ENCODE results near the gene C1orf94.

Gene C1orf94, protein sequence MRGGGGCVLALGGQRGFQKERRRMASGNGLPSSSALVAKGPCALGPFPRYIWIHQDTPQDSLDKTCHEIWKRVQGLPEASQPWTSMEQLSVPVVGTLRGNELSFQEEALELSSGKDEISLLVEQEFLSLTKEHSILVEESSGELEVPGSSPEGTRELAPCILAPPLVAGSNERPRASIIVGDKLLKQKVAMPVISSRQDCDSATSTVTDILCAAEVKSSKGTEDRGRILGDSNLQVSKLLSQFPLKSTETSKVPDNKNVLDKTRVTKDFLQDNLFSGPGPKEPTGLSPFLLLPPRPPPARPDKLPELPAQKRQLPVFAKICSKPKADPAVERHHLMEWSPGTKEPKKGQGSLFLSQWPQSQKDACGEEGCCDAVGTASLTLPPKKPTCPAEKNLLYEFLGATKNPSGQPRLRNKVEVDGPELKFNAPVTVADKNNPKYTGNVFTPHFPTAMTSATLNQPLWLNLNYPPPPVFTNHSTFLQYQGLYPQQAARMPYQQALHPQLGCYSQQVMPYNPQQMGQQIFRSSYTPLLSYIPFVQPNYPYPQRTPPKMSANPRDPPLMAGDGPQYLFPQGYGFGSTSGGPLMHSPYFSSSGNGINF

GRCh38 chr1:34176830-34177603 lies at the start of gene C1orf94:
C1orf94 (plus strand) TSS chr1:34176907; CDS start chr1:34177790, 883 bp downstream.
- no peak for DNase-seq

DNA sequence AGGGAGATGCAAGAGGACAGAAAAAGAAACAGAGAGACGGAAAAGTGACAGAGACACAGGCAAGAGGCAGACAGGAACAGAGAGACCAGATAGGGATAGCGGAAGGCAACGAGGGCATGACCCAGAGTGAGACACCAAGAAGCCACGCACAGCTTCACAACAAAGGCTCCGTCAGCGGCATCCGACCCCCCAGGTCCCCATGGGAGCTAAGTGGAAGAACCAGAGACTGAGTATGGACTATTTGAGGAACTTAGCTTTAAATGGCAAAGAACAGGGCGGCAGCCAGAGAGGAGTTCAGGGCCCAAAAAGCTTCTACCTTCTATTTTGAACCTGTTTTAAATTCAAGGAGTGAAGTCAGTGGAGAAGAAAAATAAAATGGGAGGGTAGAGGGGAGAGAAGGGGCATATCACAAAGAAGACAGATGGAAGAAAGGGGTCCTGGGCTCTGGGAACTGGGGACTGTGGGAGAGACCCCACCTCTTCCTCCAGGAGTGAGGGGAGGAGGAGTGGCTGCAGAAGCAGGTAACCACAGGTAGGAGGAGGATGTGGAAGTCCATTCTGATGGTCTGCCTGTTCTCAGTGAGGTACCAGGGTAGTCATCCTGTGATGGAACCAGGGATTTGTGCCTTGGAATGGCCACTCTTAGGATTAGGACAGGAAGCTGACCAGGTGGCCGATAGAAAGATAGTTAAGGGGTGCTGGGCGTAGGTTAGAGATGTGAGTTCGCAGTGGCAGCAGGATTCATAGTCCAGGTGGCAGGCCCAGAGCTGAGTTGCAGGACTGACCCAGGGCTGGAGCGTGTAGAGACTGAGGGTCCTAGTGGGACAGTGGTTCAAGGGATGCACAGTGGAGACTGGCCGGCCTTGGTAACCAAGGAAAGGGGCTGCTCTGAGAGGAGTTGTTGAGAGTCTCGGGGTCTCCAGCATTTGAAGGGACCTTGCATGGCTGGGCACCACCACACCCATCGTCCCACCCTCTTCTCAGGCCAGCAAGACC lies 49.4 kb upstream of the C1orf94 start:
- no peak for DNase-seq

DNA sequence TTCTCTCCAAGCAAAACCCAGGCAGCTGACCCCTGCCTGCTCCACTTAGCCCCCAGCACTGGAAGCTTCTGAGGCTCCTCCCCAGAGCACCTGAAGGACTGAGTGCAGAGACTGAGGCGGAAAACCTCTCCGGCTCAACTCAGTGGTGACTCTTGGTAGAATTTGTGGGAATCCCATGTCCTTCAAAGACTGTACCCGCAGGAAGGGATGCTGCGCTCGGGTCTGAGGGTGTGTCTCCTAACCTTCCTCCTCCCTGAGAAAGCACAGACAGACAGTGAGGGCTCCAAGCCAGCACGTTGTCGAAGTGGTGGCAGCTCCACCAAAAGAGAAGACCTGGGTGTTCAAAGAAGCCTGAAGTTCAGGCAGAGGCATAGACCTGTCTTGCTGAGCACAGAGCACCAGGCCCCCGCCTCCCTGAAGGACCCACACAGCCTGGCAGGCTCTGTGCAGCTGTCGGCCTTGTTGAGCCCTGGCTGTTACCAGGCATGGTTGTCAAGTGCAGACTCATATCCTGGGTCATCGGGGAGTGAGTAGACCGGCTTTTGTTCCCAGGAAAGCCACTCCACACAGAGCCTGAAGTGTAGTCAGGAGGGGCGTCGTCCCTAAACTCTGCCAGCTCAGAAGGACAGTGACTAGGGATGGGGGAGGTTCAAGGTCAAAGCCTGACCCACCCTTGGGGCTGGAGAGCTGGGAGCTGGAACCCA lies 48.4 kb upstream of the C1orf94 start:
- DNase-seq, result no peak

GRCh38 chr1:34129630-34130029 lies 47.1 kb upstream of the C1orf94 start:
- DNase-seq, result no peak

DNA sequence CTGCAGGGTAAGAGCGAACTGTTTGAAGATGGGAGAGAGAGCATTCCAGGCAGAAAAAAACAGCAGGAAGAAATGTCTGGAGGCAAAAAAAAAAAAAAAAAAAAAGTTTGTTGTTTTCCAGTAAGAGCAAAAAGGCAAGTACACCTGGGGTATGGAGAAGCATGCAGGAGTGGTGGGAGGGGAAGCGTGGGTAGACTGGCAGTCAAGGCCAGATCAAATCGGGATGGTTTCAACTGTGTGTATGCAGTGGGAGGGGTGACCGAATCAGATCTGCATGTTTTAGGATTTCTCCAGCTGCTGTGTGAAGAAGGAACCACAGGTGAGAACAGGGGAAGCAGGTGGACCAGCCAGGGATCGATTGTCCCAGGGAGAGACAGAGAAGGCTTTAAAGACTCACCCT lies 46.4 kb upstream of the C1orf94 start:
- no peak for DNase-seq

DNA sequence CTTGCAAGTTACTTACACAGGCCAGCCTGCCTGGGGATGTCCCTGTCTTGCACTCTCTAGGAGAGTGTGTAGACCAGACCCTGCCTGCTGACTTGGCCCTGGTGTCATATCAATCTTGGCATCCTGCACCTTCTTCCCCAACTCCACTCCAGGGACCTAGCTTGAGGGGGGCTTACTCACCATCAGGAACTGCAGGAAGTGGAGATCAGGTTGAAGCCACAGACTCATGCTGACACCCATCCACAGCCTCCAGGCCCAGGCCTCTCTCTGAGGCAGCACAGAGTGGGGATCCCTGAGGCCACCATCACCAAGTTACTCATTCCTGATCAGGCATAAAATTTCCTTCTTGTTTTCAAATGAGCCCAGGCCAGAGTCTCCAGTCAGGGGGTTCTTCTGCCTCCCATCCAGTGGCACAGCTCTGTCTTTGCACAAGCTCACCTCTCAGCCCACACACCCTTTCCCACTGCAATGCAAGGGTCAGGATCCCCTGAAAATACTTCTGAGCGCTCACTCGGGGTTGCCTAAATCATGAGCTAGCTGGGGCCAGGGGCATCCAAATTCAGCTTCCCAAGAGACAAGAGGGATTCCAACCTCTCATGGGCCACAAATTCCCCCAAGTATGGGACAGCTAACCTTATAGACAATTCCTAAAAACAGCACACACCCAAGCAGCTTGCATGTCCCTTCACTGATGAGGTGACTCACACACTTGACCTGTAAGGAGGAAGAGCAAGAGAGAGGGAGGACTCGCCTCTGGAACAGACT lies 45.1 kb upstream of the C1orf94 start:
- DNase-seq, result no peak

- DNase-seq, result no peak
These were observed 44.6 kb upstream of the C1orf94 start for GRCh38 chr1:34132161-34132420.

- DNase-seq, result no peak
These were observed 39.3 kb upstream of the C1orf94 start for GRCh38 chr1:34137411-34137810.

GRCh38 chr1:34140011-34140676 lies 36.6 kb upstream of the C1orf94 start:
- DNase-seq, result no peak

- no peak for DNase-seq
These were observed 32.7 kb upstream of the C1orf94 start for GRCh38 chr1:34143975-34144374.

- DNase-seq, result no peak
These were observed 31.9 kb upstream of the C1orf94 start for GRCh38 chr1:34144766-34145165.

GRCh38 chr1:34147301-34147700 lies 29.4 kb upstream of the C1orf94 start:
- no peak for DNase-seq

DNA sequence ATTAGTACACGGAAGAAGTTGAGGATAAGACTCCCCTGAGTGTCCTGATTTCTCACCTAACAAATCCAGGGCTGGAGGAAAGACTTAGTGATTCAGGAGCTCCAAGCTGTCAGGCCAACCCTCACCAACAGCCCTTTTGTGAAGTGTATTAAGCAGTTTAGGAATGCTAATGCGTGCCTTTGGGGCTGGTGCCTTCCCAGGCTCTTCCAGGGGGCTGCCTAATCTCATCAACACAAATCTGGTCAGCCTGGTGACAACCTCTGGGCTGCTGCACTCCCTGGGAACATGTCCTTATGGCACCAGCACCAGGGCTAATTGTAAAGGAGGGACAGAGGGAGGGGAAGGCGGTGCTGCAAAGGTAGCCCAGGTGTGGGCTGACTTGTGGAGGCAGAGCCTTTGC lies 27.2 kb upstream of the C1orf94 start:
- DNase-seq, result no peak

DNA sequence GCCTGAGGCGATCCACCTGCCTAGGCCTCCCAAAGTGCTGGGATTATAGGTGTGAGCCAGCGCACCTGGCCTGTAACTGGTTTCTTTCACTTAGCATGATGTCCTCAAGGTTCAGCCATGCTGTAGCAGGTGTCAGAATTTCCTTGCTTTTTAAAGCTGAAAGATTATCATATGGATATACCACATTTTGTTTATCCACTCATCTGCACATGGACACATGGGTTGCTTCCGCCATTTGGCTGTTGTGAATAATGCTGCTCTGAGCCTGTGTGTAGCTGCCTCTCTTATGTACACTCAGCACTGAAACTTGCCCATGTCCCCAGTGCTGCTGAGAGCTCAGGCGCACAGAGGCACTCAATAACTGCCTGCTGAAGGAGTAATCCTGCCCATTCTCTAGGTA lies 23.5 kb upstream of the C1orf94 start:
- no peak for DNase-seq

DNA sequence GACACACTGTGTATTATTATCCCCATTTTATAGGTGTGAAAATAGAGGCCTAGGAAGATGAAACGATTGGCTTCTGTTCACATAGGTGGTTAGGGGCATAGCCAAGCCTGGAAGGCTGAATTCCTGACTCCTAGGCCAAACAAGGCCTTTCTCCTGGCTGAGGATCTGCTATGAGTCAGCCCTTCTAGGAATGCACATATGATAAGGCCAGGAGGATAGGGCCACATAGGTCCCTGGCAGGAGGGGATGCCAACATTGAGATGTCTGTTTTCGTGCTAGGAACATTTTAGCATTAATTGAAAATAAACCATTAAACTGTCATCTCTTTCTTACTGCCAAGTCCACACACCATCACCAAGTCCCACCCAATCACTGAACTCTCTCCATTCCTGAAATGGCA lies 20.8 kb upstream of the C1orf94 start:
- DNase-seq, result no peak

GRCh38 chr1:34156739-34157138 lies 20.0 kb upstream of the C1orf94 start:
- DNase-seq, result no peak

- DNase-seq, result no peak
These were observed 13.6 kb upstream of the C1orf94 start for GRCh38 chr1:34162852-34163766.

DNA sequence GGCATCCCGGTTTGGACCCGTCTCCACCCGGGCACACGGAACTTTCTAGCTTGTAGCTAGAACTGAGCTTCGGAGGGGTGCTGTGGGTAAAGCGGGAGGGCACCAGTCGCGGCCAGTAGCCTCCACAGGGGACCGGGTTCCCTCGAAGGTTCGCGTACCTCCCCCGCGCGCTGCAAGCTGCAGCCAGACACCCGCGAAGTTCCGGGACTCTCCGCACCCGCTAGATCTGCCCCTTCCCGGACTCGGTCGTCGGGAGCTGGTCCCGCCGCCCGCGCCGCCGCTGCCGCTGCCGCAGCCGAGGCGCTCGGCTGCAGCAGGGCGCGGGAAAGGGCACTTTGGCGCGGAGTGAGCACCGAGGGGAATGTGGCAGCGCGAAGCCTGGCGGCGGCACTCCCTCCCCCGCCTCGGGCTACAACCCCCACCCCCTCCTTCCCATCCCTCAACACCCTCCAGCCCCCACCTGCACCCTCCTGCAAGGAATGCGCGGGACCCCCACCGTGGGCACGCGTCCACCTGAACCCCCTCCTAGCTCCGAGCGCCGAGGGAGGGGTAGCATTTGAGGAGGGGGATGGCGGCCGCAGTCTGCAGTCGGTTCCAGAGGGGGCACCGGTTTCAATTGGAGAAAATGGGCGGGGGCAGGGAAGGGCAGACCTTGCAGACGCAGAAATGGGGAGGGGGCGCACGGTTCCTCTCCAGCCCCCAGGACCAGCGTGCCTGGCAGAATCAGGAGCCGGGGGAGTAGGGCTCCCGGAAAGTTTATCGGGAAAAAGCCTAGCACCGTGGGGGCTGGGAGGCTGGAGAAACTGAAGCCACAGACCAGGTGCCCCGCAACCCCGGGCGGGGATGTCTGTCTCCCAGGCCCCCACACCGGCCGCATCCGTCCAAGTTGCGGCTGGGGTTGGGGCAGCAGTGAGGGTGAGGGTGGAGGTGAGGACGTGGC lies 12.6 kb upstream of the C1orf94 start:
- no peak for DNase-seq
